GM21526 (cell line): ENCODE data around the gene MAPK1.
"Not testable (repeated sequence)": the region's sequence is repeated elsewhere in the genome, so short reads cannot be mapped to it uniquely, and the experiment has no call there.

Experiments
- ATAC-seq: cut with Tn5 transposase; IDR thresholded peaks from one replicate; pipeline ENCODE4 v1.9.1; 2021; ENCODE audit warnings: moderate library complexity; ENCODE audit not compliant: unreplicated experiment, low FRiP score

MAPK1 gene

GRCh38 chr22:21796231-21796630 lies 71.2 kb downstream of the MAPK1 start:
- no peak for ATAC-seq

- not testable (repeated sequence) for ATAC-seq
Observed at GRCh38 chr22:21793716-21794115, 73.7 kb downstream of the MAPK1 start.

- ATAC-seq = no peak
Observed at GRCh38 chr22:21791635-21792625, 75.5 kb downstream of the MAPK1 start.

GRCh38 chr22:21790849-21791610 lies 76.4 kb downstream of the MAPK1 start:
- not testable (repeated sequence) for ATAC-seq

GRCh38 chr22:21790359-21790758 lies 77.1 kb downstream of the MAPK1 start:
- no peak for ATAC-seq

- ATAC-seq = not testable (repeated sequence)
Observed at GRCh38 chr22:21787565-21787964, 79.9 kb downstream of the MAPK1 start.

DNA sequence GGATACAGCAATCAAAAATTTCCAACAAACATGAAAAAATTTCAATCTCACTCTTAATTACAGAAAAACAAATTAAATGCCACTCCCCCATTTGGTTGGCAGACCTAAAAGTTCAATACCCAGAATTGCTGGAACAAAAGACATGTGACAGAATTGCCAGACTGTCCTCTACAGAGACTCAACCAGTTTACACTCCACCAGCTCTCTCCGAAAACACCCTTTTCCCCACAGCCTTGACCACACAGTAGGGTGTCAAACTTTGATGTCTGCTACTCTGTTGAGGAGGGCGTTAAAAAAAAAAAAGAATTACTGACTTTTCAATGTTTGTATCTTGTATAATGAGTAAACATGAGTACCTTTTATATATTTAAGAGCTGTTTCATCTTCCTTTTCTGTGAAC lies 87.2 kb downstream of the MAPK1 start:
- ATAC-seq = no peak

DNA sequence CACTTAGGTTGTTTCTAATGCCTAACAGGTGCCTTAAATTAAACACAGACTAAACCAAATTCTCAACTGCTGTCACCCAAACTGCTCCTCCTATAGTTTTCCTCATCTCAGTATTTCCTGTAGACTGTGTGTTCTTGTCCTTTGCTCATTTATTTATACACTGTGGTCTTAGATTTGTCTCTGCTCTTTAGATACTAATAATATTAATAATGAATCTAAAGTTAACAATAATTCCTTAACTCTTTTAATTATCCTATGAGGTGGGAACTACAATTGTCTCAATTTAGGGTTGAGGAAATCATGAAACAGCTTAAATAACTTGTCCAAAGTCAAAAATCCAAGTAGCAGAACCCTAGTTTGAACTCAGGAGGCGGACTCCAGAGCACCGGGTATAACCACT lies 88.0 kb downstream of the MAPK1 start:
- ATAC-seq = no peak

DNA sequence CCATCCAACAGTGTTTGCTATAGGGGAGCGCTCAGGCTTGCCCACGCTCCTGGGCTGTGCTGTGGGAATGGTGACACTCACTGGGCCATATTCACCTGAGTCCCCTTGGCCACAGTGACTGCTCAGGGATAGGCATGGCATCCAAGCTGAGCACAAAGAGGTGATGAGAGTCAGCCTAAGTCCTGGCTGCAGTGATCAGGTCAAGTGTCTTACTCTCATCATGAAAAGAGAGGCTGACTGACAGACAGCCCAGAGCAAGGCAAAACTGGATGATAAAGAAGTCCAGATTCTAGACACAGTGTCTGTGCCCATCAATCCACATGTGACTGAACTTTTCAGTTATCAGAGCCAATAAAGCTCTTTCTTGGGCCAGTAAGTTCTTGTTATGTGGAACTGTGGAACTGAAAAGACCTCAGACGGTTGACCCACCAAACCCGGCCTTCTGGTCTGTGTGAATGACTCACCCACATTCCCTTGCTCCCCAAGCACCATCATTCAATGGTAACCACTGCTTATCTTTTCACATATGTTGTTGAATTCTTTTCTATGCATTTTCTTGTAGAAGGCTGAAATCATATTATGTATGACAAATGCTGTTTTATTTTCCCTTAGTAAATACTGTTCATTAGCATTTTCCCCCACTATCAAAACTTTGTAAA lies 88.6 kb downstream of the MAPK1 start:
- ATAC-seq = no peak

GRCh38 chr22:21771631-21771976 lies 95.8 kb downstream of the MAPK1 start:
- ATAC-seq = no peak

- no peak for ATAC-seq
Observed at GRCh38 chr22:21768435-21768834, 99.0 kb downstream of the MAPK1 start.

GRCh38 chr22:21766691-21767462 lies 100.6 kb downstream of the MAPK1 start:
- ATAC-seq = no peak

DNA sequence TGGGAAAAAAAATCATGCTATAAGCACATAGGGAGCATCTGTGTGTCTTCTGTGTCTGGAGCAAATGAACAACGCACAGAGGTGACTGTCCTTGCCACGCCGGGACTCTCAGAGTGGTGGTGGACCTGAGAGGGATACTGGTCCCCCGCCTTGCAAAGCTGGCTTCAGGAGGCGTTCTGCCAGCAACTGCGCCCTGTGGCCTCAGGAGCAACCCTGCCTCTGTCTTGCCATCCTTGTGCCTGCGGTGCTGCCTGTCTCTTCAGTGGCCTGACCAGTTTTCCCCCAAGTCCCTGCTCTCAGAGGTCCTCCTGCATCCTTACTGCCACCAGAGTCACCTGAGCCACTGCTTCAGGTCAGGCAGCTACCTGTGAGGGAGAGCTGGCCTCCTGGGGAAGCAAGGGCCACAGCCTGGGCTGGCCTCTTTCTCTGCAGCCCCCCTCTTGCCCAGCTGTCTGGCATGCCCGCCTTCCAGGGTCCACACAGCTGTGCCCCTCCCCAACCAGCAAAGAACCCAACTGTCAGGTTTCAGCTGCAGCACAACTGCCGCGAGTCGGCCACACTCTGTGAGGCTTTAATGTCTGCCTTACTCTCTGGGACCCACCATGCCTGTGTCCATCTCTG lies 101.4 kb downstream of the MAPK1 start:
- ATAC-seq = no peak

GRCh38 chr22:21764038-21764804 lies 103.2 kb downstream of the MAPK1 start:
- ATAC-seq = no peak

DNA sequence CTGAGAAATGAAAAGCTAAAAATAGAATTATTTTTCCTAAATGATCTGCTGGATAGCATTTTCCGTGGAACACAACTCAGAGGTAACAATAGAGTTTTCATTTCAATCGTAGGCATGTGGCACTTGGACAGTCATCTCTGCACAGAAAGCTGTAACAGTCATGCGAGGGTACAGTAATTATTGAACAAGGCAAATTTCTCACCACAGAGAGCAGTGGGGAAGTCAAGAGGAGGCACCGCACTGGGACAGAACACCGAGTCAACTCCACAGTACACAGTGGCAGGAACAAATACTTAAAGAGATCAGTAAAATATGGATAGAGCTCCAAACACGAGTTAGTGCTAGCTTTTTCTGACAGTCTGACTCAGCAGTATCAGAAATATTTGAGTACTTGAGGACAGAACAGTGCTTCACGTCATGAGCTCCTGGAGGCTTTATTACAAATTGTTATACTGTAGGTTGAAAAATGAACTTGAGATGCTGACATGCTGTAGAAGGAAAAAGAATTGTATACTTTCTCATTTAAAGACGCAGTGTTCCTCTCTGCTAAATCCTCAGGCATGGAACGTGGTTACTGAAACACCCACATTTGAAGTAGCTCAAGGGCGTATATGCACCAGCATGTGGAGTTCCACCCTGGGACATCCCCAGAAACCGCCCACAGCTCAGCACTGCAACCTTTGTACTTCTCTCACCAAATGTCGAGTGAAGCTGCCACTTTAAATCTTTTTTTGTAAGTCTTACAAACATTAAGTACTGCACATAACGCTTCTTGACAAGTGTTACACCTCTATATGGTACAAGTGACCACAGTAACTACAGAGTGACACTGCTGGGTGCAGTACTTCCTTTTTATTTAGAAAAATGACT lies 104.5 kb downstream of the MAPK1 start:
- no peak for ATAC-seq

DNA sequence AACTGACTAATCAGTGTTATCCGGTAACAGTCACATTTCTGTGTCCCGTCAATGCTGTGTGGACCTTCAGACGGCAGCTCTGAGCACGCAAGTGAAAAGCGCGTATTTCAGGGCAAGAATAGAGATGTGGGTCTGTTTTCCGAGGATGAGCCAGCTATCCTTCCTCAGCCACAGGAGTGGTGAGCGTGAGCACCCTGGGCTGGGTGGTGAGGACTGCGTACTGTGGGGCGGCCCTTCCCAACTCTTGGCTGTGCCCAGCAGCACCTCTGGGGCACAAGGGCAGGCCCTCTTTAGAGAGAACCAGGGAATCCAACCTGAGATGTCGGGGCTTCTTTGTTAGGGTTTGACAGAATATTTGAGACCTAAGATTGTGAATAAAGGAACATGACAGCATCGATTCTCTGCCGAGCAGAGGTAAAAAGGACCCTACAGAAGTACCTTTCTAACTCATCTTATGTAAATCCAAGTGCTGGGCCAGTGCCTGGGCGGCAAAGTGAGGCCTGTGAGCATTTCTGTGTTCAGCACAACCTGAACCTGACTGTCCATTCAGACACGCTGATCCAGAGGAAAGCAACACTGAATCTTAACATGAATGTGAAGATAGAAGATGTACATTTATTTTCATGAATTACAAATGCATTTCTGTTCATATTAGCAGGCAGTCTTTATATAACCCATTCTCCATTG lies 105.3 kb downstream of the MAPK1 start:
- ATAC-seq = no peak

DNA sequence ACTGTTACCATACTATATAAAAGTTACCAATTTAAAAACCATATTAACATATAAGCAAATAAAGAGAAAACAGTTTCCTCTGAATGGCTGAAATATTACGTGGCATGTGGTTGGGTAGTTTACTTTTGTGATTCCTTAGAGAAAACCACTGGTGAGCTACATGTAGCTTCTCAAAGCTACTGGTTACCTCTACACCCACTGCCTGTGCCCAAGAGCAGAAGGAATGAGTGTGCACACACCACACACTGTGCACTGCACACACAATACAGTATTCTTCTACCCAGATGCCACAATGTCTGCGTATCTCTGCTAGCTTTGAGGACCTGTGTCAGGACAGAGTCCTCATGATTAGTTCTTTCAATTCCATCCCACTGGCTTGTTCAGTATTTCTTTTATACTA lies 106.4 kb downstream of the MAPK1 start:
- no peak for ATAC-seq

GRCh38 chr22:21760640-21761039 lies 106.8 kb downstream of the MAPK1 start:
- no peak for ATAC-seq
